NT2/D1 (cell line): ENCODE data around the gene EN2.

Source experiments
- DNase-seq: peaks from one replicate; pipeline ENCODE4 v3.0.0-alpha.2; 2011; ENCODE audit warnings: low read depth, low spot score
- H3K27me3 ChIP-seq: 2 replicates; pipeline ENCODE4 v1.6.0; 2011; ENCODE audit warnings: mild to moderate bottlenecking; ENCODE audit not compliant: insufficient read length, insufficient read depth
- H3K36me3 ChIP-seq: 2 replicates; pipeline ENCODE4 v1.6.1; 2011; ENCODE audit warnings: mild to moderate bottlenecking, low read length, mixed read lengths; ENCODE audit not compliant: insufficient read depth, insufficient read length
- H3K4me1 ChIP-seq: 2 replicates; pipeline ENCODE4 v1.5.1; 2011; ENCODE audit not compliant: insufficient read depth, insufficient read length
- H3K4me3 ChIP-seq: 2 replicates; pipeline ENCODE4 v1.5.1; 2011; ENCODE audit warnings: low read depth; ENCODE audit not compliant: insufficient read length
- H3K9ac ChIP-seq: 2 replicates; pipeline ENCODE4 v1.6.0; 2011; ENCODE audit warnings: low read depth; ENCODE audit not compliant: insufficient read length
- H3K9me3 ChIP-seq: 2 replicates; pipeline ENCODE4 v1.5.1; 2011; ENCODE audit warnings: mild to moderate bottlenecking, low read length; ENCODE audit not compliant: insufficient read depth
- SUZ12 ChIP-seq: IDR thresholded peaks from 2 replicates; pipeline ENCODE4 v1.6.1; 2011; ENCODE audit not compliant: insufficient read length, insufficient read depth; ENCODE audit errors: extremely low read depth
- YY1 ChIP-seq: IDR thresholded peaks from 2 replicates; pipeline ENCODE4 v1.6.1; 2011; ENCODE audit not compliant: insufficient read length, insufficient read depth
- ZNF274 ChIP-seq: IDR thresholded peaks from 2 replicates; pipeline ENCODE4 v1.6.1; 2011; ENCODE audit warnings: mild to moderate bottlenecking, low read depth, low read length

Gene EN2

DNA sequence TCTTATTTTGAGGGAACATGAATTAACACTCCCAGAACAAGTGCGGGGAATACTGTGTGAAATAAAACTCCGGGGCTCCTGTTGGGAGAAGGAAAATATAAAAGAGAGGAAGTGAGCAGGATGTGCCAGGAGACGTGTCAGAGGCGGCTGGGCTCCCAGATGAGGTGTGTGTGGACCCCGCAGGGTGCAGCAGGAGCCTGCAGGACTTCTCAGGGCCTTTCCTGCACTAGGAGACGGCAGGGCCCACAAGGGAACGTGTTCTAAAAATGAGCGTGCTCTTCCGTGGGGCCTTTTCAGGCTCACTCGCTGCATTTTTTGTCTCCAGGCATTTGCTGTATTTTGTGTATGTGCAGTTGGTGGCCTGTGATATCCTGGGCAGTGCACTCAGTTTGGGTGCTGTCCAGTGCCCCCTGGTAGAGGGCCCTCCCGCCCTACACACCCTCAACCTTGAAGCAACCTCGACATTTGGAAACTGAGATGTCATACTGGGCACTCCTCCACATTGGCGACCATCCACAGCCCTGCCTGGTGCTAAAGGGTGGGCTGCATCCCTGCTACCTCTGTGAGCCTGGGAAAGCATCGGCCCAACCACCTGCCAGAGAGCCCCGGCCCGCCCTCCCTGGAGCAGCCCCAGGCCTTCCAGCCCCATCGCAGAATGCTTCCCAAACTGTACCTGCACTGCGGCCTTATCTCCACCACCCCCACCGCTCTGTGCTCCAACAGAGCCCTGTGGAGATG is 35.2 kb upstream of the EN2 start:
- TF ChIP-seq ZNF274: no peak
- no peak for TF ChIP-seq YY1
- TF ChIP-seq SUZ12: no peak
- no peak for DNase-seq
- Histone ChIP-seq H3K9me3 (no peaks in the 10 kb centered on the region), H3K4me3 (no peak overlapping the region), H3K9ac (no peak overlapping the region), H3K27me3 (peaks cover 2% of the 10 kb centered on the region), H3K4me1 (peaks cover 4% of the 10 kb centered on the region), H3K36me3 (no peaks in the 10 kb centered on the region)

DNA sequence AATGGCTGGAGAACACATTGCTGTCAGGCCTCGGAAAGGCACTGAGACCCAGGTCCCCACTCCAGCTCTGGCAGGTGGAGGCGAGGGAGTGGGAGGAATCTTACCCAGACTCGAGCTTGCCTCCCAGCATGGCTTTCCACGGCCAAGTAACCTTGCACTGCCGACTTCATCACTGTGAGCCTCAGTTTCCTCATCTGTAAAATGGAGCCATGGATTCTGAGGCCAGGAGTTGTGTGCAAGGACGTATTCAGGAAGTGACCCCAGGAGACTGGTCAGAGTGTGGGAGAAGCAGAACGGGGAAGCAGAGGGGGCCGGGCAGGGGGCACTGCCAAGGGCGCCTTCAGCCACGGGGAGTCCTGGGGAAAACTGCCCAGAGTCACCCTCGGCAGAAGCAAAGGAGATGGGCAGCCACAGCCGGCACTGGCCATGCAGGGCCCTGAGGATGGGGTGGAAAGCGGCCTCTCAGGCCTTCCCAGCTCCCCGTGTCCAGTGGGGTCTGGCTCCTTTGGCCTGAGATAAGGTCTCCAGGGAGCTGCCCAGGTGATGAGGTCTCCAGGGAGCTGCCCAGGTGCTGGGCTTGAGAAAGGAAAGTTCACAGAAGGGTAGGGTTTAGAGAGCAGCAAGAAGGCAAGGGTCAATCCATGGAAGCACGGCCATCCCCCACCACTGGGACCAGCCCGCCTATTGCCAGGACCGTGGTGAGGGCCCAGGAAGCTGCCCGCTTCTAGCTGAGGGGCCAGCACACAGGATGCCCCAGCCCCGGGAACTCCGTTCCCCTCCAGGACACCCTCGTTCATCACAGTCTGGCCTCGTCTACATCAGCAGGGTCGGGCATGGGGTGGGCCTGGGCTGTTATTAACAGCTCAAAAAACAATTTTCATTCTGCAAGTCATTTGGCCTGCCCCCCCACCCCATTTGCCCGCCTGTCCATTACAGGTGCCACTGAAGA is 34.3 kb upstream of the EN2 start:
- H3K4me1 ChIP-seq: no peaks in the 10 kb centered on the region
- TF ChIP-seq ZNF274: no peak
- TF ChIP-seq SUZ12: no peak
- no peak for TF ChIP-seq YY1
- H3K27me3 ChIP-seq: peaks cover 6% of the 10 kb centered on the region
- no peaks in the 10 kb centered on the region for H3K36me3 ChIP-seq
- H3K9me3 ChIP-seq: no peaks in the 10 kb centered on the region
- no peak overlapping the region for H3K9ac ChIP-seq
- no peak overlapping the region for H3K4me3 ChIP-seq
- DNase-seq: no peak

DNA sequence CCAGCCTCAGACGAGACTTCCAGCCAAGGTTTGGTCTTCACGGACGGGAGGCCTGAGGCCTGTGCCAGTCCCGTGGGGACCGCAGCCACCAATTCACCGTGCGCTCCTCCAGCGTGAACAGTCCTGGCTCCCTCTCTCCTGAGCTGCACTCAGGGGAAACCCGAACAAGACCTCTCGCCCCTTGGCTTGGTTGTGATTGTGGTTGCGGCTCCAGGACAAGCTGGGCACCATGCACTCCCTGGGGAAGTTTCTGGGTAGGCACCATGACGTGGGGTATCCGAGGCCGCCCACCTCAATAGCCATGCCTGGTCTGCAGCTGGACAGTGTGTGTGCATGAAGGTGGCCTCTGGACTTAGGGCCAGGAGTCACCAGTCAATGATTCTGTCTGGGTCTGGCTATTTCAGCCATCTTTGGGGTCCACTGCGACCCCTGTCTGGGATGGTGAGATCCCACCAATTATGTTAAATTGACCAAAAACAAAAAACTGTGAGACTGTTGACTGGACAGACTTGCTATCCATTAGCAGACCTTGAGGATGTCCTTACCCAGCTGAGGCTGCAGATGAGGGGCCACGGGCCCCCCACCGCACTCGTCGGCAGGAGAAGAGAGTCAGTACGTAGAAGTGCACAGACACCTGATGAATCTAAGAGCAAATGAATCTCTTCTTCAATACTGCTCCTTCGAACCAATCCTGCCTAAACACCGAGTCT is 33.5 kb upstream of the EN2 start:
- Histone ChIP-seq H3K36me3 (no peaks in the 10 kb centered on the region), H3K4me3 (no peak overlapping the region), H3K27me3 (peaks cover 6% of the 10 kb centered on the region), H3K9ac (no peak overlapping the region), H3K4me1 (no peaks in the 10 kb centered on the region), H3K9me3 (no peaks in the 10 kb centered on the region)
- TF ChIP-seq ZNF274 (no peak), SUZ12 (no peak), YY1 (no peak)
- DNase-seq: no peak

DNA sequence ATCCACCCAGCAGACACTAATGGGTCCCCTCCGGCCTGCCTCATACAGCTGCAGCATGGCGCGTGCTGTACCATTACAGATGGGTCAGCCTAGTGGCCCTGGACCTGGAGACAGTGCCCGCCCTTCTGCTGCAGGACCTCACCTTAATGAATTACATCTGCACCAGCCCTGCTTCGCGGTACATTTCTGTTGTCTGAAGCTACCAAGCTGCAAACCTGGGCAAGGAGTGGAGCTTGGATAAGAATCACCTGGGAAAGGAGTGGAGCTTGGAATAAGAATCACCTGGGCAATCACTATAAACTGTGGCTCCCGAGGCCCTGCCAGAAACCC is 33.0 kb upstream of the EN2 start:
- Histone ChIP-seq H3K9me3 (no peaks in the 10 kb centered on the region), H3K27me3 (peaks cover 6% of the 10 kb centered on the region), H3K4me1 (no peaks in the 10 kb centered on the region), H3K36me3 (no peaks in the 10 kb centered on the region), H3K4me3 (no peak overlapping the region), H3K9ac (no peak overlapping the region)
- TF ChIP-seq ZNF274: no peak
- TF ChIP-seq SUZ12: no peak
- TF ChIP-seq YY1: no peak
- no peak for DNase-seq

DNA sequence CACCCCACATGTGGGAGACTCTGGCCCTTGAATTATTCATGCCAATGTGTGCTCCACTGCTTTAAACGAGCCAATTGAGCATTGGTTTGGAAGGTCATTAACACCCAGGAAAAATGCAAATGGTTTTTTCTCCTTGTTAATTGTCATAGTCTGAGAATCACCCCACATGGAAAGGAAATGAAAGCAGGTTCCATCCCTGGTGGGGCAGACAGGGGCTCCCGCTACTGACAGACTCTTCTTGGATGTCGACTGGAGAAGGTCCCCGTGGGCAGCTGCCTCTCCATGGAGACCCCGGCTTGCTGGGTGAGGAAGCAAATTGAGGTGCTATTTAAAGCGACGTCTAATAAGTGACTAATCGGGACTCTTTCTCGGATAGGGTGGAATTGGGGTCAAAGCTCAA is 32.0 kb upstream of the EN2 start:
- no peak for TF ChIP-seq YY1
- TF ChIP-seq ZNF274: no peak
- TF ChIP-seq SUZ12: no peak
- no peak for DNase-seq

DNA sequence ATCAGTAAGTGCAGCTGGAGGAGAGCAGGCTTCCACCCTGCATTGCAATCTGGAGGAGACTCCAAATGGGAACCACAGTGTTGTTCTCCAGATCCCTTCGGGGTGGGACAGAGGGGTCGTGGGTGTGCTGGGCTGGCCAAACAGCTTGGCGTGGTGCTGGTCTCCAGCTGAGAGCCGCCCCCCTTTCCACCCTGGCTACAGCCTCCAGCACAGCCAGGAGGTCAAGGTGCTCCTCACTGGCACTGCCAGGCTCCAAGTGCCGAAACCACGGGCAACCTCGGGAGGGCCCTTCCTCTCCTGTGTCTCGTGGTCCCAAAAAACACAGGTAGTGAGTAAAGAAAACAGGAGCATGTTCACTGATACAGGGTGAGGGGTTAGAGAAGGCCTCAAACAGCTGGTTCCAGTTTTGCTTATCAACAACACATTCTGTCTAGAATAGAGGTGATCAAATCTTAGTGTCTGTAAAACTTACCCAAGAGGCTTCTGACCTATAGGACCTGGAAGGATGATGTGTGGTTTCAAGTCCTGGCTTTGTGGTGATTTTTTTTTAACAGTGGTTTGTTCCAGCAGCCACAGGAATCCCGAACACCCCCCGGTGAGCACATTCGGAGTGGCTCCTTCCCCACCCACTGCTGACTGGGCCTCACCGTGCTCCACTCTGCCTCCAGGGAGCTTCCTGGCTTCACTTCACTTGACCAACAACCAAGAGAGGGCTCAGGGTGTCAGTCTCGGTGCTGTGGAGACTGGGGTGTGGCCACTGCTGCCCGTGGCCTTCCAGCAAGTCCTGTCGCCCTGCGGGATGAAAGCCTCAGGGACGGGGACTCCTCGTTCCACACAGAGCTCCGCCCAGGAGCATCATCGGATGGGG is 31.2 kb upstream of the EN2 start:
- no peak overlapping the region for H3K4me3 ChIP-seq
- H3K36me3 ChIP-seq: no peaks in the 10 kb centered on the region
- no peak for TF ChIP-seq YY1
- TF ChIP-seq SUZ12: no peak
- TF ChIP-seq ZNF274: no peak
- peaks cover 3% of the 10 kb centered on the region for H3K4me1 ChIP-seq
- DNase-seq: no peak
- no peaks in the 10 kb centered on the region for H3K9me3 ChIP-seq
- no peak overlapping the region for H3K9ac ChIP-seq
- peaks cover 6% of the 10 kb centered on the region for H3K27me3 ChIP-seq

More for the DNA sequence above, 32.0 kb upstream of the EN2 start:
- H3K9me3 ChIP-seq: no peaks in the 10 kb centered on the region
- no peak overlapping the region for H3K9ac ChIP-seq
- peaks cover 6% of the 10 kb centered on the region for H3K27me3 ChIP-seq
- H3K4me1 ChIP-seq: peaks cover 3% of the 10 kb centered on the region
- no peak overlapping the region for H3K4me3 ChIP-seq
- H3K36me3 ChIP-seq: no peaks in the 10 kb centered on the region
